ENCODE results near the gene MBOAT2. TPM values are rescaled to one million over a fixed set of nuclear protein-coding genes. Genes with fewer than 3 reads are reported as not detected.
"Not testable (repeated sequence)": the region's sequence is repeated elsewhere in the genome, so short reads cannot be mapped to it uniquely, and the experiment has no call there.

The MBOAT2 gene
- polyA plus RNA-seq, 1 donor from 2014 or later, result 205 TPM

GRCh38 chr2:9051451-9051850 lies 48.0 kb upstream of the MBOAT2 start:
- not testable (repeated sequence) for H3K9me3 ChIP-seq (ENCODE audit: low read length); H3K27ac ChIP-seq (ENCODE audit: low read length); H3K4me3 ChIP-seq (ENCODE audit: low read length); H4K20me1 ChIP-seq (ENCODE audit: insufficient read depth); H3K36me3 ChIP-seq (ENCODE audit: insufficient read depth, low read length); H3K79me2 ChIP-seq (replicated peaks; ENCODE audit: insufficient read depth, low read length); H2AFZ ChIP-seq (ENCODE audit: low read depth, low read length); H3K27me3 ChIP-seq (ENCODE audit: insufficient read depth, low read depth, low read length); H3K9ac ChIP-seq (ENCODE audit: low read length); H3K9me2 ChIP-seq (ENCODE audit: insufficient read depth, low read length); H3K4me2 ChIP-seq (ENCODE audit: low read length); H3F3A ChIP-seq (ENCODE audit: insufficient read depth, low read length, poor library complexity, severe bottlenecking)

GRCh38 chr2:9050122-9050809 lies 46.8 kb upstream of the MBOAT2 start:
- no peak overlapping the region for H3K4me2 ChIP-seq (ENCODE audit: low read length)
- H3K9ac ChIP-seq (ENCODE audit: low read length), result no peak overlapping the region
- H2AFZ ChIP-seq (ENCODE audit: low read depth, low read length), result no peak overlapping the region
- H3F3A ChIP-seq (ENCODE audit: insufficient read depth, low read length, poor library complexity, severe bottlenecking), result no peaks in the 10 kb centered on the region
- H3K27ac ChIP-seq (ENCODE audit: low read length), result no peak overlapping the region
- TF ChIP-seq SMC3 (conservative IDR thresholded peaks at IDR 0.05; ENCODE audit: poor library complexity) (no peak), POLR2AphosphoS5 (IDR thresholded peaks at IDR 0.05) (no peak), CTCF (IDR thresholded peaks at IDR 0.05; ENCODE audit: poor library complexity, severe bottlenecking) (no peak), RAD21 (conservative IDR thresholded peaks at IDR 0.05) (no peak), TAF1 (IDR thresholded peaks at IDR 0.05; ENCODE audit: low read depth) (no peak), REST (IDR thresholded peaks at IDR 0.05; ENCODE audit: borderline replicate concordance) (no peak), EP300 (conservative IDR thresholded peaks at IDR 0.05; ENCODE audit: poor library complexity, severe bottlenecking) (no peak), MXI1 (conservative IDR thresholded peaks at IDR 0.05; ENCODE audit: poor library complexity, severe bottlenecking) (no peak), EZH2 (IDR thresholded peaks at IDR 0.05; ENCODE audit: borderline replicate concordance, insufficient read depth, low read length, poor library complexity, severe bottlenecking) (no peak)
- no peaks in the 10 kb centered on the region for H3K36me3 ChIP-seq (ENCODE audit: insufficient read depth, low read length)
- H3K4me3 ChIP-seq (ENCODE audit: low read length), result no peak overlapping the region
- no peaks in the 10 kb centered on the region for H3K9me2 ChIP-seq (ENCODE audit: insufficient read depth, low read length)
- no peaks in the 10 kb centered on the region for H4K20me1 ChIP-seq (ENCODE audit: insufficient read depth)
- no peaks in the 10 kb centered on the region for H3K27me3 ChIP-seq (ENCODE audit: insufficient read depth, low read depth, low read length)
- no peaks in the 10 kb centered on the region for H3K79me2 ChIP-seq (replicated peaks; ENCODE audit: insufficient read depth, low read length)
- no peaks in the 10 kb centered on the region for H3K9me3 ChIP-seq (ENCODE audit: low read length)
